HepG2 (cell line): ENCODE results near the gene VKORC1L1. TPM values are rescaled to one million over a fixed set of nuclear protein-coding genes. Genes with fewer than 3 reads are reported as not detected.

Source experiments
- ATAC-seq: fragments of 200-7000 bp; cut with Tn5 transposase; 3 replicates; pipeline ENCODE4 v1.9.1; 2020; ENCODE audit warnings: mild to moderate bottlenecking, moderate library complexity
- BruUV-seq: library from RNA; stranded (reverse); fragments of 400-500 nt; replicated peaks from 2 replicates; lab custom pipeline; 2021; lab: Mats Ljungman, UMichigan
- CTCF ChIA-PET: fragments of 300-600 bp; formaldehyde crosslinking; extraction: SDS; loops from one replicate; lab custom pipeline; 2021; ENCODE audit warnings: low total read pairs, inconsistent platforms, low intra/inter-chr PET ratio; lab: Yijun Ruan, JAX
- POLR2A ChIA-PET: fragments of 350-600 bp; sonication (Branson Sonifier 250); formaldehyde crosslinking; loops from one replicate; lab custom pipeline; 2020; ENCODE audit warnings: antibody characterized with exemption, inconsistent platforms; lab: Yijun Ruan, JAX
- DNase-seq: peaks from one replicate; pipeline ENCODE4 v3.0.0-alpha.2; 2015; ENCODE audit warnings: low spot score
- FAIRE-seq: peaks from 3 replicates; lab custom pipeline; 2011; peaks lifted over from hg19 to GRCh38; lab: Jason Lieb, UNC
- H2AFZ ChIP-seq: one replicate; pipeline ENCODE4 v1.6.1; 2011; ENCODE audit warnings: low read length, inconsistent platforms
- H3K27ac ChIP-seq: fragments of 300-600 bp; 3 replicates; pipeline ENCODE4 v1.8.0; 2011; ENCODE audit warnings: mixed run types, mild to moderate bottlenecking, mixed read lengths, low read length, inconsistent platforms; ENCODE audit not compliant: insufficient read depth; ENCODE audit errors: extremely low read length
- H3K27me3 ChIP-seq, 2 experiments: fragments of 200-600 bp in 1 of 2; 2 replicates in 1 of 2; 3 replicates in 1 of 2; pipeline versions ENCODE4 v1.6.0 to v1.8.0; 2011; ENCODE audit warnings: low read length in 2 of 2, mild to moderate bottlenecking in 2 of 2, moderate library complexity in 2 of 2, inconsistent platforms in 1 of 2; ENCODE audit not compliant: insufficient read depth in 2 of 2, control insufficient read depth in 1 of 2
- H3K36me3 ChIP-seq, 2 experiments: fragments of 200-600 bp in 1 of 2; replicated peaks in 1 of 2; 2 replicates in 1 of 2; 3 replicates in 1 of 2; pipeline versions ENCODE4 v1.5.1 to v1.8.0; 2011; ENCODE audit warnings: low read length in 2 of 2, inconsistent platforms in 1 of 2; ENCODE audit not compliant: insufficient read depth in 2 of 2, control insufficient read depth in 1 of 2
- H3K4me1 ChIP-seq: 2 replicates; pipeline ENCODE4 v1.5.1; 2012; ENCODE audit warnings: low read length, inconsistent platforms; ENCODE audit not compliant: insufficient read depth
- H3K4me2 ChIP-seq: 2 replicates; pipeline ENCODE4 v1.6.0; 2011; ENCODE audit warnings: low read depth, low read length, inconsistent platforms
- H3K4me3 ChIP-seq, 3 experiments: fragments of 200-600 bp in 1 of 3; sonication (generic), shearing (Covaris generic) in 1 of 3; replicated peaks in 1 of 3; 2 replicates each; pipeline ENCODE4 v1.5.1; 2011 to 2016; ENCODE audit warnings: low read length in 3 of 3, inconsistent platforms in 2 of 3, low read depth in 2 of 3, mild to moderate bottlenecking in 2 of 3, control low read depth in 1 of 3, mixed read lengths in 1 of 3; ENCODE audit not compliant: insufficient read depth in 1 of 3
- H3K79me2 ChIP-seq: one replicate; pipeline ENCODE4 v1.6.1; 2011; ENCODE audit warnings: low read length, inconsistent platforms; ENCODE audit not compliant: insufficient read depth
- H3K9ac ChIP-seq: 2 replicates; pipeline ENCODE4 v1.6.0; 2011; ENCODE audit warnings: mild to moderate bottlenecking, low read depth, low read length, inconsistent platforms; ENCODE audit not compliant: insufficient read depth
- H3K9me3 ChIP-seq: 2 replicates; pipeline ENCODE4 v1.5.1; 2012; ENCODE audit warnings: mild to moderate bottlenecking, low read length
- H4K20me1 ChIP-seq: 2 replicates; pipeline ENCODE4 v1.6.0; 2011; ENCODE audit warnings: inconsistent platforms, mild to moderate bottlenecking, low read length, moderate library complexity; ENCODE audit not compliant: insufficient read depth
- ARID4A ChIP-seq: sonication (generic); formaldehyde crosslinking; IDR thresholded peaks from 2 replicates; pipeline ENCODE4 v1.5.0; 2020; ENCODE audit warnings: mild to moderate bottlenecking, missing genetic modification reagents, borderline replicate concordance
- CBX1 ChIP-seq: IDR thresholded peaks from one replicate; pipeline ENCODE4 v1.6.1; 2016; ENCODE audit warnings: antibody characterized with exemption, low read depth
- EZH2 ChIP-seq: conservative IDR thresholded peaks from 2 replicates; pipeline ENCODE4 v1.6.1; 2012; ENCODE audit warnings: mild to moderate bottlenecking, low read depth, low read length, moderate library complexity
- KAT2B ChIP-seq: fragments of 150-350 bp; IDR thresholded peaks from 2 replicates; pipeline ENCODE4 v1.6.1; 2014; ENCODE audit warnings: low read depth, low read length, borderline replicate concordance
- LBX2 ChIP-seq: sonication (generic); formaldehyde crosslinking; IDR thresholded peaks from 2 replicates; pipeline ENCODE4 v1.5.0; 2020; ENCODE audit warnings: missing genetic modification reagents, mild to moderate bottlenecking, borderline replicate concordance
- PLSCR1 ChIP-seq: sonication (generic); formaldehyde crosslinking; IDR thresholded peaks from 2 replicates; pipeline ENCODE4 v1.5.0; 2020; ENCODE audit warnings: missing genetic modification reagents, mild to moderate bottlenecking, borderline replicate concordance
- PREB ChIP-seq: sonication (generic); formaldehyde crosslinking; IDR thresholded peaks from 2 replicates; pipeline ENCODE4 v1.4.0; 2020; ENCODE audit warnings: missing genetic modification reagents
- RBM39 ChIP-seq: fragments of 200-400 bp; formaldehyde crosslinking; IDR thresholded peaks from one replicate; pipeline ENCODE4 v1.6.1; 2018; ENCODE audit warnings: antibody characterized with exemption, mild to moderate bottlenecking, low read depth, low read length; ENCODE audit not compliant: poor library complexity, severe bottlenecking
- ZBTB1 ChIP-seq: sonication (generic); formaldehyde crosslinking; IDR thresholded peaks from 2 replicates; pipeline ENCODE4 v1.4.0; 2020; ENCODE audit warnings: missing genetic modification reagents, borderline replicate concordance
- ZNF160 ChIP-seq: sonication (generic); formaldehyde crosslinking; IDR thresholded peaks from 2 replicates; pipeline ENCODE4 v1.8.0; 2022; ENCODE audit warnings: mild to moderate bottlenecking, inconsistent platforms, missing genetic modification reagents
- ZNF572 ChIP-seq: sonication (generic); formaldehyde crosslinking; IDR thresholded peaks from 2 replicates; pipeline ENCODE4 v1.5.1; 2020; ENCODE audit warnings: mild to moderate bottlenecking, missing genetic modification reagents
- ZNF577 ChIP-seq: sonication (generic); formaldehyde crosslinking; IDR thresholded peaks from 2 replicates; pipeline ENCODE4 v1.4.0; 2020; ENCODE audit warnings: mild to moderate bottlenecking, low read depth, missing genetic modification reagents, borderline replicate concordance
- ZNF589 ChIP-seq: sonication (generic); formaldehyde crosslinking; conservative IDR thresholded peaks from 2 replicates; pipeline ENCODE4 v1.8.0; 2022; ENCODE audit warnings: mild to moderate bottlenecking, moderate library complexity, missing genetic modification reagents
- ZNF772 ChIP-seq: sonication (generic); formaldehyde crosslinking; IDR thresholded peaks from 2 replicates; pipeline ENCODE4 v1.5.0; 2020; ENCODE audit warnings: mild to moderate bottlenecking, missing genetic modification reagents
- ZNF790 ChIP-seq: sonication (generic); formaldehyde crosslinking; IDR thresholded peaks from 2 replicates; pipeline ENCODE4 v1.8.0; 2022; ENCODE audit warnings: missing genetic modification reagents, mild to moderate bottlenecking, borderline replicate concordance
- WGBS: methylation state at CpG from one replicate; pipeline ENCODE4 v1.1.6; 2017; ENCODE audit warnings: low lambda C conversion rate; 5-methylcytosine and 5-hydroxymethylcytosine counted together
- in situ Hi-C: cut with HindIII; loops from 2 replicates; pipeline ENCODE4 v1.10.0; 2017; ENCODE audit warnings: low pct_unique_long_range_greater_than_20kb; ENCODE audit not compliant: extremely low pct_ligation_motif_present
- intact Hi-C: fragments of 100-400 bp; cut with micrococcal nuclease; formaldehyde crosslinking; loops from one replicate; pipeline ENCODE4 v1.10.0; 2022; ENCODE audit not compliant: unreplicated experiment
- polyA plus RNA-seq, 8 experiments: library from polyadenylated mRNA; depleted of rRNA in 3 of 8; stranded (reverse) in 7 of 8; unstranded in 1 of 8; fragments of >200 nt; fragmentation: Illumina TruSeq in 4 of 8; extraction: Trizol in 4 of 8; gene quantifications; 2 replicates each; pipeline versions ENCODE4 v1.2.1 to v1.2.3, GENCODE V29; 2011 to 2016; ENCODE audit warnings: low read depth in 4 of 8, missing spikeins in 1 of 8, mixed read lengths in 1 of 8; ENCODE audit not compliant: insufficient read depth in 1 of 8
- total RNA-seq, 5 experiments: library from RNA; depleted of rRNA; stranded (reverse); fragments of >200 nt; fragmentation: Illumina TruSeq; extraction: Trizol; gene quantifications; 2 replicates each; pipeline ENCODE4 v1.2.3, GENCODE V29; 2016; ENCODE audit warnings: low read depth in 1 of 5

VKORC1L1 gene
- total and polyA plus RNA-seq, 2 of the 13 experiments (the other 11 are each of a cell fraction or from before 2014, with no cell fraction given) = 13.9 to 16.5 TPM

GRCh38 chr7:65953001-65953720 lies 80.3 kb downstream of the VKORC1L1 start:
- H3K4me3 ChIP-seq = no peak overlapping the region
- no peaks in the 10 kb centered on the region for H3K4me1 ChIP-seq
- CTCF ChIA-PET = no interaction called here
- H2AFZ ChIP-seq = no peak overlapping the region
- no peak overlapping the region for H3K4me2 ChIP-seq
- 95% methylated on average over 5 of the region's 5 CpGs for WGBS
- no peak overlapping the region for H3K27ac ChIP-seq
- ATAC-seq = no peak
- no peaks in the 10 kb centered on the region for H3K79me2 ChIP-seq
- no peak for FAIRE-seq
- BruUV-seq = no TSS peak
- H3K27me3 ChIP-seq = no peaks in the 10 kb centered on the region
- POLR2A ChIA-PET = no interaction called here
- no peak overlapping the region for H3K9ac ChIP-seq
- intact Hi-C loops = no loop called here
- H3K36me3 ChIP-seq = peaks cover 4 to 27% of the 10 kb centered on the region in 2 experiments
- H3K9me3 ChIP-seq = no peaks in the 10 kb centered on the region
- no peaks in the 10 kb centered on the region for H4K20me1 ChIP-seq
- in situ Hi-C loops = no loop called here
- no peak for DNase-seq
- no peak for TF ChIP-seq ZNF160 (CRISPR knock-in tag)
- TF ChIP-seq PREB (CRISPR knock-in tag) = no peak
- TF ChIP-seq ZNF772 (CRISPR knock-in tag) = no peak
- no peak for TF ChIP-seq ZNF790 (CRISPR knock-in tag)
- TF ChIP-seq RBM39 = no peak
- no peak for TF ChIP-seq ZNF577 (CRISPR knock-in tag)
- TF ChIP-seq LBX2 (CRISPR knock-in tag) = no peak
- no peak for TF ChIP-seq CBX1
- TF ChIP-seq ZNF572 (CRISPR knock-in tag) = no peak
- TF ChIP-seq PLSCR1 (CRISPR knock-in tag) = no peak
- TF ChIP-seq EZH2 = no peak
- TF ChIP-seq KAT2B = no peak
- TF ChIP-seq ARID4A = no peak
- no peak for TF ChIP-seq ZBTB1 (CRISPR knock-in tag)
- TF ChIP-seq ZNF589 (CRISPR knock-in tag) = no peak
